K562 (cell line): ENCODE measurements around the gene HOXA13. TPM values are rescaled to one million over a fixed set of nuclear protein-coding genes. Genes with fewer than 3 reads are reported as not detected.

Experiments
- ATAC-seq: fragments of 200-7000 bp; cut with Tn5 transposase; 3 replicates; pipeline ENCODE4 v1.9.1; 2020; ENCODE audit warnings: moderate library complexity
- BruUV-seq: library from RNA; stranded (reverse); fragments of 400-500 nt; replicated peaks from 2 replicates; lab custom pipeline; 2021; lab: Mats Ljungman, UMichigan
- CTCF ChIA-PET: fragments of 300-600 bp; formaldehyde crosslinking; extraction: SDS; loops from one replicate; lab custom pipeline; 2021; ENCODE audit warnings: low intra/inter-chr PET ratio; lab: Yijun Ruan, JAX
- POLR2A ChIA-PET: fragments of 300-600, 350-650 bp; sonication (Branson Sonifier 250); formaldehyde crosslinking; extraction: SDS; loops from one replicate; lab custom pipeline; 2021; ENCODE audit warnings: antibody characterized with exemption, inconsistent platforms; lab: Yijun Ruan, JAX
- DNase-seq, 4 experiments: peaks; one replicate each; pipeline versions ENCODE4 v3.0.0 to v3.0.0-alpha.2; 2011 to 2018; ENCODE audit warnings: low spot score in 3 of 4, mixed read lengths in 3 of 4; ENCODE audit errors: extremely low read depth in 1 of 4
- FAIRE-seq: peaks from 2 replicates; lab custom pipeline; 2011; peaks lifted over from hg19 to GRCh38; lab: Jason Lieb, UNC
- H2AFZ ChIP-seq: 2 replicates; pipeline ENCODE4 v1.6.0; 2011; ENCODE audit warnings: low read depth, low read length, control low read depth, inconsistent platforms
- H3K27ac ChIP-seq: fragments of 200-600 bp; 3 replicates; pipeline ENCODE4 v1.8.0; 2011; ENCODE audit warnings: low read depth, mild to moderate bottlenecking, control low read depth, inconsistent platforms, low read length, moderate library complexity, mixed read lengths; ENCODE audit errors: extremely low read depth
- H3K27me3 ChIP-seq, 2 experiments: fragments of 300-600 bp in 1 of 2; 2 replicates in 1 of 2; 3 replicates in 1 of 2; pipeline versions ENCODE4 v1.6.0 to v1.8.0; 2011; ENCODE audit warnings: inconsistent platforms in 2 of 2, low read length in 2 of 2, mild to moderate bottlenecking in 1 of 2, mixed read lengths in 1 of 2, moderate library complexity in 1 of 2; ENCODE audit not compliant: control insufficient read depth in 2 of 2, insufficient read depth in 2 of 2
- H3K36me3 ChIP-seq: fragments of 300-600 bp; 3 replicates; pipeline ENCODE4 v1.8.0; 2011; ENCODE audit warnings: mild to moderate bottlenecking, low read length, inconsistent platforms; ENCODE audit not compliant: control insufficient read depth, insufficient read depth
- H3K4me1 ChIP-seq, 2 experiments: fragments of 200-600 bp in 1 of 2; replicated peaks in 1 of 2; 2 replicates in 1 of 2; 3 replicates in 1 of 2; pipeline versions ENCODE4 v1.5.1 to v1.8.0; 2011; ENCODE audit warnings: inconsistent platforms in 2 of 2, low read length in 2 of 2, mild to moderate bottlenecking in 1 of 2, mixed read lengths in 1 of 2, moderate library complexity in 1 of 2; ENCODE audit not compliant: control insufficient read depth in 2 of 2, insufficient read depth in 2 of 2
- H3K4me2 ChIP-seq: 2 replicates; pipeline ENCODE4 v1.6.1; 2011; ENCODE audit warnings: low read length, control low read depth, inconsistent platforms, mixed read lengths; ENCODE audit not compliant: insufficient read depth
- H3K4me3 ChIP-seq: fragments of 200-600 bp; sonication (generic), shearing (Covaris generic); 2 replicates; pipeline ENCODE4 v1.5.1; 2016; ENCODE audit warnings: control low read depth, inconsistent platforms
- H3K79me2 ChIP-seq: fragments of 200-600 bp; 3 replicates; pipeline ENCODE4 v1.8.0; 2011; ENCODE audit warnings: low read length, inconsistent platforms; ENCODE audit not compliant: control insufficient read depth, insufficient read depth
- H3K9ac ChIP-seq, 2 experiments: 2 replicates each; pipeline versions ENCODE4 v1.6.0 to v1.6.1; 2011; ENCODE audit warnings: low read depth in 2 of 2, low read length in 2 of 2, control low read depth in 1 of 2, inconsistent platforms in 1 of 2, mild to moderate bottlenecking in 1 of 2, mixed read lengths in 1 of 2; ENCODE audit not compliant: insufficient read depth in 1 of 2
- H3K9me1 ChIP-seq: one replicate; pipeline ENCODE4 v1.6.0; 2011; ENCODE audit warnings: inconsistent platforms, mild to moderate bottlenecking, low read length, moderate library complexity; ENCODE audit not compliant: control insufficient read depth, insufficient read depth
- H3K9me3 ChIP-seq: replicated peaks from 2 replicates; pipeline ENCODE4 v1.5.1; 2011; ENCODE audit warnings: low read depth, low read length, inconsistent platforms; ENCODE audit not compliant: control insufficient read depth, insufficient read depth
- H4K20me1 ChIP-seq: replicated peaks from 2 replicates; pipeline ENCODE4 v1.6.1; 2011; ENCODE audit warnings: low read length, inconsistent platforms, mixed read lengths; ENCODE audit not compliant: control insufficient read depth, insufficient read depth
- CREB1 ChIP-seq, 2 experiments: sonication (generic) in 1 of 2; formaldehyde crosslinking in 1 of 2; IDR thresholded peaks; 2 replicates each; pipeline versions ENCODE4 v1.6.1 to v1.8.0; 2012 to 2022; ENCODE audit warnings: inconsistent platforms in 1 of 2, mild to moderate bottlenecking in 1 of 2, missing genetic modification reagents in 1 of 2, moderate library complexity in 1 of 2
- DIDO1 ChIP-seq: fragments of 450-650 bp; IDR thresholded peaks from 2 replicates; pipeline ENCODE4 v1.6.1; 2016; ENCODE audit warnings: low read depth, missing biosample characterization, missing genetic modification characterization
- NRF1 ChIP-seq, 2 experiments: fragments of 450-650 bp; IDR thresholded peaks in 1 of 2; conservative IDR thresholded peaks in 1 of 2; 2 replicates each; pipeline ENCODE4 v1.6.1; 2014; ENCODE audit warnings: mild to moderate bottlenecking in 2 of 2
- SMAD1 ChIP-seq: fragments of 150-350 bp; IDR thresholded peaks from 2 replicates; pipeline ENCODE4 v1.6.1; 2014; ENCODE audit warnings: low read length, low read depth; ENCODE audit not compliant: partially characterized antibody
- ZC3H8 ChIP-seq: fragments of 450-650 bp; IDR thresholded peaks from 2 replicates; pipeline ENCODE4 v1.6.1; 2017
- ZNF408 ChIP-seq: fragments of 250-450 bp; sonication (Bioruptor Pico); IDR thresholded peaks from 2 replicates; pipeline ENCODE4 v1.4.0; 2020; ENCODE audit warnings: low read depth, mild to moderate bottlenecking, moderate library complexity
- WGBS: fragments of 100-300 bp; shearing (Covaris generic); methylation state at CpG from one replicate; pipeline ENCODE4 v1.1.6; 2016; ENCODE audit warnings: low coverage, mixed read lengths; ENCODE audit not compliant: insufficient coverage; ENCODE audit errors: missing lambda C conversion rate; 5-methylcytosine and 5-hydroxymethylcytosine counted together
- in situ Hi-C: fragments of 300-500 bp; cut with MboI; formaldehyde crosslinking; loops from 4 replicates; pipeline ENCODE4 v1.15.0; 2018; ENCODE audit warnings: inconsistent platforms, mixed read lengths
- intact Hi-C: fragments of 100-400 bp; cut with micrococcal nuclease; formaldehyde crosslinking; loops from 2 replicates; pipeline ENCODE4 v1.14.2; 2022
- polyA plus RNA-seq, 8 experiments: library from polyadenylated mRNA; depleted of rRNA in 4 of 8; stranded (reverse) in 5 of 8; unstranded in 3 of 8; fragments of >200 nt; fragmentation: Nextera tagmentation in 2 of 8; fragmentation: Illumina TruSeq in 1 of 8; extraction: Ambion mirVana in 2 of 8; extraction: Trizol in 1 of 8; gene quantifications; 2 replicates each; pipeline versions ENCODE4 v1.2.1 to v1.2.3, GENCODE V29; 2011 to 2014; ENCODE audit warnings: inconsistent platforms in 1 of 8, missing spikeins in 1 of 8
- total RNA-seq, 7 experiments: library from RNA; depleted of rRNA in 6 of 7; stranded (reverse); fragments of >200 nt in 6 of 7; fragmentation: Illumina TruSeq in 2 of 7; extraction: Trizol in 2 of 7; gene quantifications; 2 replicates each; pipeline versions ENCODE4 v1.2.1 to v1.2.3, GENCODE V29; 2011 to 2021; ENCODE audit warnings: low replicate concordance in 1 of 7

Gene HOXA13
- total and polyA plus RNA-seq, 9 of the 15 experiments (the other 6 are each of a cell fraction or from before 2014, with no cell fraction given): not detected

GRCh38 chr7:27145165-27145913 lies 54.6 kb downstream of the HOXA13 start:
- Histone ChIP-seq H3K36me3 (no peaks in the 10 kb centered on the region), H3K79me2 (no peaks in the 10 kb centered on the region), H3K27me3 (peaks cover 29 to 87% of the 10 kb centered on the region in 2 experiments), H3K9me1 (no peaks in the 10 kb centered on the region), H3K9ac (no peak overlapping the region; a peak in 1 of 4 replicates), H3K4me2 (no peak overlapping the region), H4K20me1 (no peaks in the 10 kb centered on the region), H2AFZ (no peak overlapping the region), H3K9me3 (no peaks in the 10 kb centered on the region), H3K27ac (no peak overlapping the region), H3K4me3 (no peak overlapping the region), H3K4me1 (peaks cover 0 to 16% of the 10 kb centered on the region in 2 experiments; a peak in 2 of 5 replicates)
- in situ Hi-C loops: loop anchor here (10.0 kb wide), 1 partner anchor 291 kb away; no protein-coding TSS in a partner anchor
- FAIRE-seq: no peak
- WGBS: 11% methylated on average over 40 of the region's 47 CpGs
- ChIA-PET POLR2A (no interaction called here), CTCF (no interaction called here)
- TF ChIP-seq ZNF408 (CRISPR knock-in tag): no peak
- TF ChIP-seq ZC3H8: no peak
- TF ChIP-seq NRF1 (conservative IDR thresholded peaks at IDR 0.05 in 1 of 2, IDR thresholded peaks at IDR 0.05 in 1 of 2): no peak
- TF ChIP-seq DIDO1 (tag): no peak
- TF ChIP-seq CREB1 (IDR thresholded peaks at IDR 0.05): no peak
- no peak for TF ChIP-seq CREB1 (CRISPR knock-in tag; IDR thresholded peaks at IDR 0.05)
- TF ChIP-seq SMAD1: no peak
- no peak for DNase-seq
- no TSS peak for BruUV-seq
- intact Hi-C loops: no loop called here
- ATAC-seq: no peak
